Activated CD4-positive, alpha-beta T cell treated with anti-CD3 and anti-CD28 coated beads, Interleukin-2, amount 50 U/mL, for 48 hours (primary cell): ENCODE results near the gene CFAP46.
A peak's percentile ranks its signal among the peaks of the same experiment; 100 is the strongest.

Experiments used
- DNase-seq, 2 experiments: peaks; one replicate each; pipeline ENCODE4 v3.0.0-alpha.2; 2020

The CFAP46 gene

DNA sequence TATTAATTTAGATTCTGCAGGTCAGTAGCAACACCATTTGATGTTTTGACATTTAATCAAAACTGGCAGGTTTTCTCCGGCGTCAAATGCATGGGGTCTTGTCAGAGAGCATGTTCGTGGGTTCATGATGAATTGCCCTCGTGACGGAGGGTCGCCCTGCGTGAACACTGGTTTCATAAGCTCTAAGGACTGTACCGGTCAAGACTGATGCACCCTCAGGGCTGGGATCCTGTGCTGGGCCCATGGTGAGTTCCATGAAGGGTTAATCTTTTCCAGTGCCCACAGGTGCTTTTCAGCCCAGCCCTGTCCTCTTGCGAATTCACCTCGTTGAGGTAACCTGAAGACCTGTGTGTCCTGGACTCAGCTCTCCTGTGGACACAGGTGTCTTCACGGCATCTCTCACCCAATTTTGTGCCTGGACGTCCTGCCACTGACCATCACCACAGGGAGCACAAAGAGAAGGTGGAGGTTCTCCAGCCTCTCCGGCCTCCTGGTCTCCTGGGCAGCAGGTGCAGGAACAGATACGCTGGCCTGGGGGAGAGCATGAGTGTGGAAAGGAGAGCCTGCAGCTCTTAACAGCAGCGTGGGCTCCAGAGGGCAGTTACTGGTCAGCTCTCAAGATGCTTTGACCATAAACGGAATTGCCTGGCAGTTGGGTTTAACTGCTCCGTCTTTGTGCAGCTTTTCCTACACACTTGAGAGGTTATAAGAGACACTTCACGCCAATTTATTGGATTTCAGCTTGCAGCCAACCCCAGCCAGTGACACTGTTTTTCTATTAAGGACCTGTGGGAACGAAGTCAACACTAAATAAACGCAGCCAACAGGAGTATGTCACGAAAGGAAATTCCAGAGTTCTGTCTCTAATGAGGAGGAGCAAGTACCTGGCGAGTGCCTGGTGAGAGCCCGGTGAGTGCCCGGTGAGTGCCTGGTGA is 37.4 kb upstream of the CFAP46 start:
- DNase-seq: no peak

DNA sequence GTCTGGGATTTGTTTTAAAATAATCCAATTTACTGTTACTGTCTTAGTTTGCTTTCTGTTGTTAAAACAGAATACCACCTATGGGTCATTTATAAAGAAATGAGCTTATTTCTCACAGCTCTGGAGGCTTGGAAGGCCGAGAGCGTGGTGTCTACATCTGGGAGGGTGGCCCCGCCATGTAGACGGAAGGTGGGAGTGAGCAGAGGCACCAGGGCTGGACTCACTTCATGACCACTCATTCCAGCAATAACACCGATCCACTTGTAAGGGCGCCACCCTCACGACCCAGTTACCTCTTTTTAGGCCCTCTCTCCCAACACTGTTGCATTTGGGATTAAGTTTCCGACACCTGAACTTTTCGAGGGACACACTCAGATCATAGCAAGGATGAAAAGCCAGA is 36.2 kb upstream of the CFAP46 start:
- no peak for DNase-seq

DNA sequence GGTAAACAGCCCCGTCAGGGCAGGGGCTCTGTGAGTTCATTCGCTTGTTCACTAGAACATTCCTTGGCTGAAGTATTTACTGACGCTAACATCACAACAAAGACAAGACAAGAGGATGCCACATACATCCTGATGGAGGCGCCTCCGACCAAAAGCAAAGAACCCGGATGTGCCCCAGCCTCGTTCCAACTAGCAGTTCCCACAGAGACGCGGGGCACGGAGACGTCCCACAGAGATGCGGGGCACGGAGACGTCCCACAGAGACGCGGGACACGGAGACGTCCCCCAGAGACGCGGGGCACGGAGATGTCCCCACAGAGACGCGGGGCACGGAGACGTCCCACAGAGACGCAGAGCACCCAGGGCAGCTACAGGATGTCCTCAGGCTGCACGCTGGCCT is 35.4 kb upstream of the CFAP46 start:
- no peak for DNase-seq

DNA sequence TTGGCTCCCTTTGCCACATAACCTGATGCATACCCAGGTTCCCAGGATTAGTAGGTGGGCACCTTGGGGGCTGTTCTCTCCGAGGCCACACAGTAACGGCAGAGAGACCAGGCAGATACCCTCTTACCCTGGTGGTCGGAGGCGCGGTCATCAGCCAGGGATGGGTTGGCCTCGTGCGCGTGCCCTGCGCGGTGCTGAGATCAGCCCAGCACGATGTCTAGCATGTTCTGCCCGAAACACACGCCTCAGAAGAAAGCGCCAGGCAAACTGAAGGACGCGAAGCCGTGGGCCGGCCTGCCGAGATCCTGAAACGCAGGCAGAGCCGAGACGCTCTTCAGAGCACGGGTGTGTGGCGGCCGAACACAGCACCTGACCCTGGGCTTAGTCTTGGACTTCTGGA is 34.7 kb upstream of the CFAP46 start:
- DNase-seq: no peak

DNA sequence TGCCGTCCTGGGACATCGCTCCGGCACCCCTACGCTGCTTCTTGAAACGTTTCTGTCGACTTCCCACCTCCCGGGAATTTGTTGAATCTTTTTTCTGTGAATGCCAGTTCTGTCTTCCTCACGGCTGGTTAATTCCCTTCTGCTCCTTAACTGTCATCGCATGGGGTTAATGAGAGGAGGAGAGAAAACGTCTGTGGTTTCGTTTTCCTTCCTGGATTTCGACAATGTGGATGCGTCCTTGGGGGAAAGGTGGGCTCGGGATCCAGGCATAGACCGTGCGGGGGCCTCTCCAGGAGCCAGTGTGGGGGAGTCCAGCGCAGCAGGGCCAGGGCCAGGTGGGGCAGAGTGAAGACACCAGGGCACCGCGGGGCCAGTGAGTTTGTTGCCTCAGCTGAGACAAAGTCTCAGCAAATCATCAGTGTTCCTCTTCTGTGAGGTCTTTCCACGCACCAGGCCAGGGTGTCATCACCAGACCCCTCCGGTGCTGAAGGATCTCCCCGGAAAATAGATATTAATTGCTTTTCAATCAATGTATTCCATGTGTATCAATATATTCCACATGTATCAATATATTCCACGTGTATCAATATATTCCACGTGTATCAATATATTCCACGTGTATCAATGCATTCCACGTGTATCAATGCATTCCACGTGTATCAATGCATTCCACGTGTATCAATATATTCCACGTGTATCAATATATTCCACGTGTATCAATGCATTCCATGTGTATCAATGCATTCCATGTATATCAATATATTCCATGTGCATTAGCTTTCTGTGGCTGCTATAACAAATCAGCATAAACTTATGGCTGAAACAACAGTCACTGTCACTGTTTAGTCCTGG is 33.7 kb upstream of the CFAP46 start:
- DNase-seq: no peak

DNA sequence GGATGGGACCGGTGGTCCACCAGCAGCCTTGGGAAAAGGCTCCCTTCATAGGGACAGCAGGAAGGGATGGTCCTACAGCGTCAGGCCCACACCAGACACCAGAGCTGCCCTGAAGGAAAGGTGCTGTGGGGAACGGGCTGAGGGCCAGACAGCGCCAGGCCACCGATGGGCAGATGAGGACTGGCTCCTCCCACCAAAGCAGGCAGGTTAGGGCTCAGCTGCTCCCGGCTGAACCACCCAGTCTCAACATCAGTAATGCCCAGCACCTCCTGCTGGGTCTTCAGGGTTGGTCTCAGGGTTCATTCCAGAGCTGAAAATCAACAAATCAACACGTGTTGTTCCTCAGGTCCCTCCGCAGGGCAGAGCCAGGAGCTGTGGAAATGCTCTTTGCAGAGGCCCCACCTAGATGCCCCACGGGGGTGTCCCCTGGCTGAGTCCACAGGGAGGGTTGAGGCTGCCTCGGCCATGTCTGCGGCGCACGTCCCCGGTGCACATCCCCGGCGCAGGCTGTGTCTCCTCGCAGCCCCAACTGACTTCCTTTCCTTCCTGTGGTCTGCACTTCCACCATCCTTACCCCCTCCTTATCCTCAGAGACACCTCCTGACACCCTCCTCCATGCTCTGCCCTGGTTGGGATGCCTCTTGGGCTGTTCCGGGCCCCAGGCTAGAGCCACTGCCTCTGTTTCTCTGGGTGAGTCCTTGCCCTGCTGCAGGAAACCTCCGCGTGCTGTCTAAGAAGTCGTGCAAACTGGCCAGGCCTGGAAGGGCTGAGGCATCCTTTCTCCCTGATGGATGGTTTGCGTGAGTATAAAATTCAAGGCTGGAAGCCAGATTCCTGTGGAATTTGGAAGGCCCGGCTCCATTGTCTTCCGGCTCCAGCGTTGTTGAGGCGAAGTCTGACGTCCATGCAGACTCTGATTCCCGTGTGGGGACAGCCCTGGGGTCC is 32.8 kb upstream of the CFAP46 start:
- no peak for DNase-seq

DNA sequence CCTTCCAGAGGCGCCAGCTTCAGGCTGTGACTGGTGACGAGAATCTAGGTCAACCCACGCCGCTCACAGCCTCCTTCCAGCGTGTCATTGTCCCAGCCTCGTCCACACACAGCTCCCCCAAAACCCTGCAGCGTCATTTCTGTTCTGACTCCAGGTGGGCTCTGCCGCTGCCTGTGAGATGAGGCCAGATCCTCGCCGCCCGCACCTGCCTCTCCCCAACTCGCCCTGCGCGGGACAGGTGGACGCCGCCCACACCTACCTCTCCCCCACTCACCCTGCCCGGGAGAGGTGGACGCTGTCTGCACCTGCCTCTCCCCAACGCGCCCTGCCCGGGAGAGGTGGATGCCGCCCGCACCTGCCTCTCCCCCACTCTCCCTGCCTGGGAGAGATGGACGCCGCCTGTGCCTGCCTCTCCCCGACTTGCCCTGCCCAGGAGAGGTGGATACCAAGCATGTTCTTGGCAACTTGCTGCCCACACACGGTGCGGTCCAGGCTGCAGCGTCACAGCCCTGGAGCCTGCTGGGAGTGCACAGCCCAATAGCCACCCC is 32.0 kb upstream of the CFAP46 start:
- no peak for DNase-seq

DNA sequence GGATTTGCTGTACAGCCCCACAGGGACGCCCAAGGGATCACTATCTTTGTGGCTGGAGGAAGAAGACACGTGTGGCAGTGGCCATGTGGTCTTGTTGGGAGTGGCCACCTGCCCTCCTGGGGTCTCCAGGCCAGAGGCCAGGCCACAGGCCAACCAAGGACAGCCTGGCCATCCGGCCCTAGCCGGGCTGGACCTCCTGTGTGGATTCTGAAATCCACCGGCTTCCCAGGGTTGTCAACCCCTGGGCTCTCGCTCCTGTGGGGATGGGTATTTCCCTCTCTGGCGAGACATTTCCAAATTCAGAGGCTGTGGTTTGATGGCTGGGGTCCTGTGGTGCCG is 31.5 kb upstream of the CFAP46 start:
- DNase-seq: no peak

DNA sequence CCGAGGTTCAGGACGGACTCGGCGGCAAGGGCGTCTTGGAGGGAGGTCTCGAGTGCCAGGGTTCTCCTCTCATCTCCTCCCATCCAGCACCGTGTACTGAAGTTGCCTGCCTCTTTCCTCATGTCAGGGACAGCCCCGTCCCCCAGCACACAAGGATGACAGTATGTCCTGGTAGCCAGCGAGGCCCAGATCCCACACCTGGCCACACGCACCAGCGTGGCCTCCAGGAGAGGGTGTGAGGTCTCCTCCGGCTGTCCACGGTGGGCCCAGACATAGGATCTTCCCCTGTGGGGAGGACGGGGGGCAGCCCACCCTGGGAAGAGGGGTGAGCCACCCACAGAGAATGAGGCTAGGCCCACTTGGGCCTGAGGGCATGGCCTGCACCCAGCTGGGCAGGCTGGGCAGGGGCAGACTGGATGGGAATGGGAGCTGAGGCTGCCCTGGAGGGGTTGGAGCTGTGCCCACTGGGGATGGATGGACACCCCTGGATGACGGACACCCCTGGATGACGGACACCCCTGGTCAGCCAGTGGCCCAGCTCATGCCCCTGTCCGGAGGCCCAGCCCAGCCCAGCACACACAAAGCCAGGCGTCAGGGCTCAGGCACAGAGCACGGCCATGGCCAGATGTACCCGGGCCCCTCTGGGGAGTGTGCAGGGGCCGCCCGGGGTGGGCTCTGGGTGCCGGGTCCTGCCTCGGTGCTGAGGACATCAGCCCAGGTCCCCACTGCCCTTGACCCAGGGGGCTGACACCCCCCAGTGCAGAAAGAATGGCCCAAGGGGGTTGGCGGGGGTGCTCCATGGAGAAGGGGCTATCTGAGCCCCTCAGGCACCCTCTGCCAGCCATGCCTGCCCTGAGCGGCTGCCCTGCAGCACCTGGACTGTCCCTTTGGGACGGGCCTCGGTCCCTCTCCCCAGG is 30.9 kb upstream of the CFAP46 start:
- no peak for DNase-seq

DNA sequence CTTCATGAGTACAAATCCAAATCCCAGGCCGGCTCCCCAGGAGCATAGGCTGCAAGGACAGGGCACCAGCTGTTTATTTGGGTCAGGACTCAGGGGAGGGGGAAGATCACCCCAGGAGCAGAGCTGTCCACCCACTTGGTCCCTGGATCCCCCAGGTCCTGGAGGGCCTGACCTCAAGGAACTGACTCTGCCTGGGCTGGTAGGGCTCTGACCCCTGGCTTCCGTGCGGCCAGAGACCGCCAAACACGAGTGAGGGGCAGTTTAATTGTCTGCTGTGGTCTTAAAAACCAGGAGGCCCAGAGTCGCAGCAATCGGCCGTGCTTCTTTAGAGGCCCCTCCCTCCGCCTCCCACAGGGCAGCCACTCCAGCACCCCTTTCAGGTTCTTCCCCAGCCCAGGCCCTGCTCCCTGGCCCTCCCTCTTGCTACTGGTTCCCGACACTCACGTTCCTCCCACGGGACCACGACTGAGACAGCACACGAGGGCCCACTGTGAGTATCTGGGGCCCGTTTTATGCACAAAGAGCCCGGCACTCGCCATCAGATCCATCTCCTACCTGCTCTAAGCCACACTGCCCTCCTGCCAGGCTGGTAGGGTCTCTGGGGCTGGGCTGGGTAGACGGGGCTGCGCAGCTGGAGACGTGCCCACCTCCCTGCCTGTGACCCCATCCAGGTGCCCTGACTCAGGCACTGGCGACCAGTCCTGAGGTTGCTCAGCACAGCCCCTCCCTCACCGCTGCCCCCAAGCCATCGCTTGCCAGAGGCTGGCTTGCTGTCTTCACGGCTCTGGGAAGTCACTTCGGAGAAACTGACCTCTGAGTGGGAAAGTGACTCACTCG is 30.0 kb upstream of the CFAP46 start:
- DNase-seq: no peak

DNA sequence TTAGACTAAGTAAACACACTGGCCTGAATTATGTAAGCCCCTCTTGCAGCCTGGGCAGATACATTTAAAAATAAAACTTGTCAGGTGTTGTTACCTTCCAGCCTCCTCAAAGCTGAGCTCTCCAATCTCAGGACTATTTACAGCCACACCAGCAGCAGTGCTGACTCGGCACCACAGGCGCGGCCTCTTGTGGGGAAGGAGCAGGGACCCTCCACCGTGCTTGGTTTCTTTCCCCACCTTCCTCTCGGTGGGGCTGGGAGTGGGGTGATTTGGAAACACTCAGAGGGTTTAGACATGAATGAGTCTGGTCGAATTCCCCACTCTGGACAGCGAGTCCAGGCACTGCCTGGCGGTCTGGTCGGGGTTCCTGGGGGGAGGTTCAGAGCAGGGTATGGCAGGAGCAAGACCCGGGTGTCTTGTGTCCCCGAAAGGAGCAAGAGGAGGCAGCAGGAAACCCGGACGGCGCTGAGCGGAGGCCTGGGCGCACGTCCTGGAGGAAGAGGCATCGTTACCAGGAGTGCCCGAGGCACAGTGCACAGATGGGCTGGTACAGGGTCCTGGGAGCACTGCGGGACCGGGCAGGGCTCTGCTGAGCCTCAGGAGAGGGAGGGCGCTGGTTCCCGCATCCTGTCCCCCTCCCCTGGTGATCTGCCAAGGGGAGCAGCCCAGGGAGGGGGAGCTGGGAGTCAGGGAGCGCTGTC is 29.2 kb upstream of the CFAP46 start:
- DNase-seq: no peak

DNA sequence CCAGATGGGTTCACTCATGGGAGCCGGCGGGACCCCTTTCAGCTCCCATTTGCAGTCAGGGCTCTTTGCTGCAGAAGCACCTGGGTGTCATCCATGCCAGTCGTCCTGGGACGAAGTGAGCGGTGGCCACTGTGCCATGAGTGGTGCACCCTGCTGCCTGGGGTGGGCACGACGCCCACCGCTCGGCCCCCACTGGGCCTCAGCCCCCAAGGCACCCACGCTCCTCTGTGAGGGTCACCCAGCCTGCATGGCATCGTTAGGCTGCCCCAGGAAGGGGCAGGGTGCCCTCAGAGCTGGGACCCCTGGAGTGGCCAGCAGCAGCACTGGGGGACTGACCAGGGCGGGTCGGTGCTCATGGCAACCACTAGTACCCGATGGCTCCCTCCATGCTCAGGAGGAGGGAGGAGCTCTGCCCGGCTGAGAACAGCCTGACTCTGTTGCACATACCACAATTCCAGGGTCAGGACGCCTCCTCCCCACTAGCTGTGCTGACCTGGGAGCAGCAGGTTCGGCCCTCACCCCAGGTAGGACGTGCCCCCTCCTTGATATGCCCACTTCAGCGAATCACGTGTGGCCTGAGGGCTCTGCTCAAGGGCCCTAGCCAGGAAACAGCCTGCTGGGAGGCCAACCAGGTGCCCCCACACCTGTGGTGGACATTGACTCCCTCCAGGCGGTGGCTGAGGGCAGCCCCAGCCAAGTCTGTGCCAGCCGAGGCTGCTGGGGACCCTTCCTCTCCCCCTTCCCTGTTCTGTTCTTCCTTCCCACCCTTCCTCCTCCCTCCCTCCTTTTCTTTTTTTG is 28.5 kb upstream of the CFAP46 start:
- DNase-seq: no peak

DNA sequence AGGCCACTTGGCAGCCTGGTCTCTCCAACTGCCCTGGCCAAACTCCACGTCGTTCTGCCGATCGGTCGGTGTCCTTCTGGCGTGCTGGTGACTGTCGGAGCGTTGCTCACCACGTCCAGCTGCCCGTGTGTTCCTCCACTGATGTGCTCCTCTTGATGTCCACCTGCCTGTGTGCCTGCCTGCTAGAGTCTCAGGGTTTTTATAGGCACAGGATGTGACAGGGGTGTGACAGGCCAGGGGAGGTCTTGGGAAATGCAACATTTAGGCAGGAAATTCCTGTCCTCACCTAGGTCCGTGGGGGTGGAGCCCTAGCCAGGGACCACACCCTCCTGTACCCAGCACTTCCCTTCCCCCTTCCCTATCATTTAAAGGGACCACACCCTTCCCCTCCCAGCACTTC is 25.2 kb upstream of the CFAP46 start:
- no peak for DNase-seq

DNA sequence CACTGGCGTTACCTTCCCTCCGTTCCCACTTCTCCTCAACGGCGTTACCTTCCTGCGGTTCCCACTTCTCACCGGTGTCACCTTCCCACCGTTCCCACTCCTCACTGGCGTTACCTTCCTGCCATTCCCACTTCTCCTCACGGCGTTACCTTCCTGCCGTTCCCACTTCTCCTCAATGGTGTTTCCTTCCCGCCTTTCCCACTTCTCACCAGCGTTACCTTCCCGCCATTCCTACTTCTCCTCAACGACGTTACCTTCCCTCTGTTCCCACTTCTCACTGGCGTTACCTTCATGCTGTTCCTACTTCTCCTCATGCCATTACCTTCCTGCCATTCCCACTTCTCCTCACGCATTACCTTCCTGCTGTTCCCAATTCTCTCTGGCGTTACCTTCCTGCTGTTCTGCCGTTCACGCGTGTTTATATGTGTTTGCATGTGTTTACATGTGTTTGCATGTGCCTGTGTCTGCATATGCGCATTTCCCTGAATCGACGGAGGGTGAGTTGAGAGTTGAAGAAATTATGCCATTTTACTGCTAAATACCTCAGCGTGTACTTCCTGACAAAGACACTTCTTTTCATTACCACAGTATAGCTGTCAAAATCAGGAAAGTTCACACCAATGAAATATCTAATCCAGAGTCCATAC is 23.2 kb upstream of the CFAP46 start:
- DNase-seq: no peak

DNA sequence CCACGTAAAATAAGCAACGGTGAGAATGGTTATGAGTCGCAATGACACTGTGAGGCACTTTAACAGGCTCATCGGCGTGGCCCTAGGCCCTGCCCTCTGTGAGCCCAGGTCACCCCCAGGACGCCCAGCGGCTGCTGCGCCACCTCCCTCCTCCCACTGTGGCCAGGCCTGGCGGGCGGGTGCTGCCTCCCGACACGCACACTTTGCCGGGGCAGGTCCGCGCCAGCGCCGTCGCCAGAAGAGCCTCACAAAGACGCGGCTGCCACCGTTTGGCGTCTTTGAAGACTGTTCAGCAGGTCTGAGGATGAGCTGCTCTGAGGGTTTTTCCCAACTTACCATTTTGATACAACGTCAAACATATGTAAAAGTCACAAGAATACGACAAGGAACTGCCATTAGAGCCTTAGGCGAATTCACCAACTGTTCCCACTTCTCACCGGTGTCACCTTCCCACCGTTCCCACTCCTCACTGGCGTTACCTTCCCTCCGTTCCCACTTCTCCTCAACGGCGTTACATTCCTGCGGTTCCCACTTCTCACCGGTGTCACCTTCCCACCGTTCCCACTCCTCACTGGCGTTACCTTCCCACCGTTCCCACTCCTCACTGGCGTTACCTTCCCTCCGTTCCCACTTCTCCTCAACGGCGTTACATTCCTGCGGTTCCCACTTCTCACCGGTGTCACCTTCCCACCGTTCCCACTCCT is 22.5 kb upstream of the CFAP46 start:
- peak; percentile 25 to 38 for DNase-seq

DNA sequence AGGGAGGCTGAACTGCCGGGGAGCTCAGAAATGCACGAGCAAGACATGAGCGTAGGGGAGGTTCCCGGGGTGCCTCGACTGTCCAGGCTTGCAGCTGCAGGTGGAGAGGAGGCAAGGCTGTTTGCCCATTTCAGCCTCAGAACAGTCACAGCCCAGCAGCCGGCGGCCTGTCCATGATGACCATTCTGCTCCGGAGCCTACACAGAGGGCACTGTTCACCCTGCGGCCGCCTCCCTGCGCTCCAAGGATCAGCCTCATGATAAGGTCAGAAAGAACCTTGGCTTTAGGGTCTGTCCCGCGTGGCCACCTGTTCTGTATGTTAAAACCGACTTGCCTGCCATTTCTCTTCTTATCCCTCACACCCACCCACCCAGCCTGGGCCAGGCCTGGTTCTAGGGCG is 21.9 kb upstream of the CFAP46 start:
- DNase-seq: no peak

DNA sequence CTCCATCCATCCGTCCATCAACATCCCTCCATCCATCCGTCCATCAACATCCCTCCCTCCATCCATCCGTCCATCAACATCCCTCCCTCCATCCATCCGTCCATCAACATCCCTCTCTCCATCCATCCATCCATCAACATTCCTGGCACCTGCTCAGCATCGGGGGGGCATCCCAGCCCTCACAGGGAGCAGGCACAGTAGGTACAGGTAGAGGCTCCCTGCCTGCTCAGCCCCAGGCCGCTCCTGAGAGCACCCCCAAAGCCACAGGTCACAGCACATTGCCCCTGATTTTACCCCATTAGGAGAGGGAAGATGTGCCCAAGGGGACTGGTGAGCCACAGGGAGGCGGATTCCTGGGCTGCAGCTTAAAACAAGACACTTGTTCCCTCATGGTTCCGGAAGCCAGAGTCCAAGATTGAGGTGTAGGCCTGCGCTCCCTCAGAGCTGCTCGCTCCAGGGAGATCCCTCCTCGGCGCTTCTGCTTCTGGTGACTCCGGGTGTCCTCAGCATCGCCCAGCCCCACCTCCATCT is 21.1 kb upstream of the CFAP46 start:
- no peak for DNase-seq
